Astrocyte (in vitro differentiated cells and primary cell): ENCODE data around the gene MAP3K14.

Source experiments
- EZH2 ChIP-seq: IDR thresholded peaks from 2 replicates; pipeline ENCODE4 v1.6.1; 2012; ENCODE audit warnings: mild to moderate bottlenecking, low read length, inconsistent platforms; ENCODE audit not compliant: insufficient read depth
- TF ChIP-seq, protein P1 (sequence below): IDR thresholded peaks from 2 replicates; pipeline ENCODE4 v1.5.1; 2011; ENCODE audit warnings: low read depth, mild to moderate bottlenecking, inconsistent platforms, low read length, moderate library complexity; ENCODE audit not compliant: insufficient read depth

DNA sequence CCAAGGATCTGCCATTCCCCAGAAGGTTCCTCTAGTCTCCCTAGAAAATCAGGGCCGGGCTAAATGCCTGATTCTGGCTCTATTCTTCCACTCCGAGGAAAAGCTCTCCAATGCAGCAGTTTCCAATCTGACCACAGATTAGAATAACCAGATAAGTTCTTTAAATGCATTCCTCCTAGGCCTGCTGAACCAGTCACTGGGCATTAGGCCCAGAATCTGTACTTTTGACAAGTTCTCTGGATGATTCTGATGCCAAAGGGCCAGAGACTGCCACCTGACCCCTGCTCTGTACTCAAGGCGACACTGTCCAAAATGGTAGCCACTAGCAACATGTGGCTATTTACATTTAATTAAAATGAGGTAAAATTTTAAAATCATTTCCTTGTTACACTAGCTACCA lies 22.3 kb downstream of the MAP3K14 start:
- TF ChIP-seq, protein P1, sequence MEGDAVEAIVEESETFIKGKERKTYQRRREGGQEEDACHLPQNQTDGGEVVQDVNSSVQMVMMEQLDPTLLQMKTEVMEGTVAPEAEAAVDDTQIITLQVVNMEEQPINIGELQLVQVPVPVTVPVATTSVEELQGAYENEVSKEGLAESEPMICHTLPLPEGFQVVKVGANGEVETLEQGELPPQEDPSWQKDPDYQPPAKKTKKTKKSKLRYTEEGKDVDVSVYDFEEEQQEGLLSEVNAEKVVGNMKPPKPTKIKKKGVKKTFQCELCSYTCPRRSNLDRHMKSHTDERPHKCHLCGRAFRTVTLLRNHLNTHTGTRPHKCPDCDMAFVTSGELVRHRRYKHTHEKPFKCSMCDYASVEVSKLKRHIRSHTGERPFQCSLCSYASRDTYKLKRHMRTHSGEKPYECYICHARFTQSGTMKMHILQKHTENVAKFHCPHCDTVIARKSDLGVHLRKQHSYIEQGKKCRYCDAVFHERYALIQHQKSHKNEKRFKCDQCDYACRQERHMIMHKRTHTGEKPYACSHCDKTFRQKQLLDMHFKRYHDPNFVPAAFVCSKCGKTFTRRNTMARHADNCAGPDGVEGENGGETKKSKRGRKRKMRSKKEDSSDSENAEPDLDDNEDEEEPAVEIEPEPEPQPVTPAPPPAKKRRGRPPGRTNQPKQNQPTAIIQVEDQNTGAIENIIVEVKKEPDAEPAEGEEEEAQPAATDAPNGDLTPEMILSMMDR: no peak
- no peak for TF ChIP-seq EZH2
